GM12874 (cell line): Measurements from ENCODE around the gene ACOT7.

Source experiments
- CTCF ChIP-seq: IDR thresholded peaks from 2 replicates; pipeline ENCODE4 v1.5.1; 2011; ENCODE audit warnings: low read depth, mild to moderate bottlenecking, control low read depth, low read length, moderate library complexity; ENCODE audit not compliant: insufficient read depth

The ACOT7 gene

DNA sequence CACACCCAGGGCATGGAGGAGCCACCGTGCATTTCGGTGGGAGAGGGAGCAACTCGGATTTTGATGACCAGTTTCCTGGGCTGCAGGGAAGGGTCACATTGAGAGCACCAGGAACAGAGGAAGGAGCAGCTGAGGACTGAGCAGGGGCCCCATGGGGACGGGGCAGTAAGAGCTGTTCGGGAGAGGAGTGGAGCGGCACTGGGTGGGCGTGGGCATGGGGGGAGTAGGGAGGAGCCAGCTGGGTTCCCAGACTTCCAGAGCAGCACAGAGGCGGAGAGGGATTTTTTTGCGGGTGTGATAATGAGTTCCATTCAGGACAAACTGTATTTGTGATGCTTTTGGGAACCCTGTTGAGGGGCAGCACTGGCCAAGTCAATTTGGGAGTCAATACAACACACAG is 115.3 kb downstream of the ACOT7 start:
- no peak for TF ChIP-seq CTCF

DNA sequence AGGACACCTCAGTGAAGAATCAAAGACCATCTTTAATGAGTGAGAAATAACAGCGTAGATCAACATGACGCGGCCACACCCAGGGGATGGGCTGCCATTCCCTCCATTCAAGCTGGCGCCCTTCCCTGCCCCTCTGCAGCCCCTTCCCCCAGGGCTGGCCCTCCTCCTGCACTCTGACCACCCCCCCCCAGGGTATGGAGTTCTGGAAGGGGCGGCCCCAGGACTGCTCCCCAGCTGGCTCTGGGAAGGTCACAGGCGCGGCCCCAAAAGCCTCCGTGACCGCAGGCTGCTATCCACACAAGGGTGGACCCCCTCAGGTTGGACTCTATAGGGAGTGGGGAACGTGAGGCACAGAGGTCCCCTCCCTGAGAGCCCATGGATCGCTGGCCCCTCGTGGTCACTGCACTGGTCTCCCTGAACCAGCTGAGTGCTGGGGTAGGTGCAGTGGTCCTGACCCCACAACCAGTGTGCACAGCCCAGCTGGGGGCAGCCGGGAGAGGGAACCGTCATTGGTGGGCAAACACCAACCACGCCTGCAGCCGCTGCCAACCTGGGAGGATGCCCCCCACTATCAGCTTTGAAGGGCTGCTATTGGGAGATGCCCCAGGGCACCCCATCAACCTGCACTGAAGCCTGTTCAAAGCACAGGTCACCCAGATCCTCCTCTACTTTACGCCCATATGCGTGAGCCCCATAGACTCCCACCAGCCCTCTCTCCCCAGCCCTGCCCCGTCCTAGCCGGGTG is 116.6 kb downstream of the ACOT7 start:
- no peak for TF ChIP-seq CTCF

GRCh38 chr1:6275826-6276782 is 117.5 kb downstream of the ACOT7 start:
- no peak for TF ChIP-seq CTCF

GRCh38 chr1:6274622-6275139 is 118.9 kb downstream of the ACOT7 start:
- TF ChIP-seq CTCF, result no peak

DNA sequence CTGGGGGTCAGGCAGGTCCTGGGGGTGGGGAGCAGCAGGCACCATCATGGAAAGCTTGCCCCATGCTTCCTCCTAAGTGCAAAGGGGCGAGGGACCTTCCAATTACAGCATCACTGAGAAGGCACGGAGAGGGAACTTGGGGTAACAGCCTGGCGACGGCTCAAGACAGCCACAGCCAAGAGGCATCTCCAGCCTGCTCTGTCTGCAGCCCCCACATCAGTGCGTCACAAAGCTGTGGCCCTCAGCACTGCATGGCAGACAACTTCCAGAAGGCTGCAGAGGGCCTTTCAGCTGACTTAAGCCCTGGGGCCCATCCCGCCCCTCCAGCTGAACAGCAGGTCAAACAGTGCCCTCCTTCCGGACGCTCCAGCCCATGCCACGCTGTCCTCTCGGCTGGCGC is 119.5 kb downstream of the ACOT7 start:
- TF ChIP-seq CTCF, result no peak

DNA sequence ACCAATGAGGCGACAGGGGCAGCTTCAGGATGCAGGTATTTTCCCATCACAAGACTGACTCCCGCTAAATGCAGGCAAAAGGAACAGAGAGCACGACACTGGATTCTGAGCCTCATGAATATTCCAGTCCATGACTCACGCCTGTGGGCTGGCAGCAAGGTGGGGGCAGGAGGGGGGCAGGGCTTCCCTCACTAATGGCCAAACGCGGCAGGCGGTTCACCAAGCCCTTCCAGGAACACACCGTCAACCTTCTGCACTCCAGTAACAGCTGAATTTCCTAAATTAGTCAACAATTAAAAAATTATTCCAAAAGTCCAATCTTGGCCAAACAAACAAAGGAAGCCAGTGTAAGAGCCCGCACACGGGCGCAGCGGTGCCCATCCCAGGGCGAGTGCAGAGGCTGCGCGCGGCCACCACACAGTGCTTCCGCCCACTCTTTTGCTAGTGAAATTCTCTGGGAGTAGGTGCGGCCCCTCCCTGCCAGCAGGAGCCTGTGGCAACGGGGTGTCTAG is 120.1 kb downstream of the ACOT7 start:
- no peak for TF ChIP-seq CTCF

- TF ChIP-seq CTCF, result no peak
Observed at GRCh38 chr1:6272868-6273267, 120.7 kb downstream of the ACOT7 start.
